HS-27A (cell line): ENCODE data around the gene SMIM8.

ENCODE experiments used
- DNase-seq: peaks from one replicate; pipeline ENCODE4 v3.0.0-alpha.2; 2012; ENCODE audit warnings: low read depth, missing footprints

Gene SMIM8

GRCh38 chr6:87334683-87335082 is 12.3 kb downstream of the SMIM8 start:
- no peak for DNase-seq

- DNase-seq, result no peak
These were observed 14.0 kb downstream of the SMIM8 start for GRCh38 chr6:87336367-87336766.

- DNase-seq, result no peak
These were observed 17.8 kb downstream of the SMIM8 start for GRCh38 chr6:87340230-87340629.

GRCh38 chr6:87341158-87341557 is 18.8 kb downstream of the SMIM8 start:
- no peak for DNase-seq

- DNase-seq, result no peak
These were observed 19.5 kb downstream of the SMIM8 start for GRCh38 chr6:87341899-87342298.

GRCh38 chr6:87342829-87343228 is 20.4 kb downstream of the SMIM8 start:
- DNase-seq, result no peak

GRCh38 chr6:87344731-87345130 is 22.3 kb downstream of the SMIM8 start, which contains the start of gene C6orf163:
TSS of gene C6orf163 (plus strand) at chr6:87344813. CDS start at chr6:87345100, 287 bp downstream.
- no peak for DNase-seq

GRCh38 chr6:87346700-87347099 is 24.3 kb downstream of the SMIM8 start:
- DNase-seq, result no peak

GRCh38 chr6:87349896-87350295 is 27.5 kb downstream of the SMIM8 start:
- no peak for DNase-seq

- no peak for DNase-seq
These were observed 28.1 kb downstream of the SMIM8 start for GRCh38 chr6:87350516-87350915.

GRCh38 chr6:87351583-87351982 is 29.2 kb downstream of the SMIM8 start:
- no peak for DNase-seq

- DNase-seq, result no peak
These were observed 33.8 kb downstream of the SMIM8 start for GRCh38 chr6:87356181-87356580.

- DNase-seq, result no peak
These were observed 35.2 kb downstream of the SMIM8 start for GRCh38 chr6:87357479-87358196.

- DNase-seq, result no peak
These were observed 42.3 kb downstream of the SMIM8 start for GRCh38 chr6:87364602-87365252.

- no peak for DNase-seq
These were observed 43.9 kb downstream of the SMIM8 start for GRCh38 chr6:87366072-87366827.

GRCh38 chr6:87366899-87367298 is 44.5 kb downstream of the SMIM8 start:
- no peak for DNase-seq

- DNase-seq, result no peak
These were observed 51.0 kb downstream of the SMIM8 start for GRCh38 chr6:87373377-87373776.

GRCh38 chr6:87375315-87375714 is 52.9 kb downstream of the SMIM8 start:
- DNase-seq, result no peak

- no peak for DNase-seq
These were observed 54.3 kb downstream of the SMIM8 start for GRCh38 chr6:87376643-87377042.

- DNase-seq, result no peak
These were observed 56.6 kb downstream of the SMIM8 start for GRCh38 chr6:87378947-87379346.

GRCh38 chr6:87382861-87383260 is 60.5 kb downstream of the SMIM8 start:
- DNase-seq, result no peak

- no peak for DNase-seq
These were observed 61.6 kb downstream of the SMIM8 start for GRCh38 chr6:87384038-87384437.

GRCh38 chr6:87384449-87384848 is 62.1 kb downstream of the SMIM8 start:
- no peak for DNase-seq
